SIG-M5 (cell line): ENCODE measurements around the gene SNRPA1.
"Not testable (repeated sequence)": the region's sequence is repeated elsewhere in the genome, so short reads cannot be mapped to it uniquely, and the experiment has no call there.

ENCODE experiments used
- DNase-seq: peaks from one replicate; lab custom pipeline; 2025; lab: John Stamatoyannopoulos, UW

SNRPA1 gene

GRCh38 chr15:101295607-101296161, 636 bp upstream of the SNRPA1 start:
- DNase-seq = no peak

- no peak for DNase-seq
Measured at GRCh38 chr15:101293122-101293521, 1.9 kb downstream of the SNRPA1 start.

- no peak for DNase-seq
Measured at GRCh38 chr15:101288905-101289513, 6.0 kb downstream of the SNRPA1 start.

- DNase-seq = not testable (repeated sequence)
Measured at GRCh38 chr15:101287342-101287741, 7.7 kb downstream of the SNRPA1 start.

- no peak for DNase-seq
Measured at GRCh38 chr15:101286471-101287114, 8.5 kb downstream of the SNRPA1 start.

GRCh38 chr15:101283931-101284330, 11.1 kb downstream of the SNRPA1 start:
- DNase-seq = no peak

- DNase-seq = no peak
Measured at GRCh38 chr15:101280007-101280406, 15.0 kb downstream of the SNRPA1 start.

GRCh38 chr15:101277943-101278564, 17.0 kb downstream of the SNRPA1 start:
- no peak for DNase-seq

- no peak for DNase-seq
Measured at GRCh38 chr15:101277038-101277822, 17.8 kb downstream of the SNRPA1 start, which contains the start of gene SELENOS. Gene SELENOS (minus strand): TSS chr15:101277485. CDS start chr15:101277417, 68 bp downstream.

- no peak for DNase-seq
Measured at GRCh38 chr15:101276501-101277037, 18.5 kb downstream of the SNRPA1 start.

GRCh38 chr15:101275018-101275417, 20.0 kb downstream of the SNRPA1 start:
- no peak for DNase-seq

- no peak for DNase-seq
Measured at GRCh38 chr15:101273534-101273933, 21.5 kb downstream of the SNRPA1 start.

GRCh38 chr15:101272584-101272983, 22.5 kb downstream of the SNRPA1 start:
- DNase-seq = no peak

- DNase-seq = no peak
Measured at GRCh38 chr15:101269479-101270223, 25.4 kb downstream of the SNRPA1 start.

- DNase-seq = no peak
Measured at GRCh38 chr15:101267320-101268104, 27.5 kb downstream of the SNRPA1 start.

- DNase-seq = no peak
Measured at GRCh38 chr15:101266787-101267186, 28.3 kb downstream of the SNRPA1 start.

GRCh38 chr15:101266034-101266433, 29.0 kb downstream of the SNRPA1 start:
- DNase-seq = no peak

- DNase-seq = no peak
Measured at GRCh38 chr15:101264911-101265641, 30.0 kb downstream of the SNRPA1 start.

- DNase-seq = no peak
Measured at GRCh38 chr15:101264011-101264410, 31.0 kb downstream of the SNRPA1 start.

GRCh38 chr15:101262551-101262950, 32.5 kb downstream of the SNRPA1 start:
- DNase-seq = no peak
